ENCODE results near the gene EBLN2. TPM values are rescaled to one million over a fixed set of nuclear protein-coding genes. Genes with fewer than 3 reads are reported as not detected.

EBLN2 gene
- polyA plus RNA-seq, 1 of the 3 experiments (the other 2 are of a cell fraction), result 1.4 TPM

GRCh38 chr3:73098873-73099272 is 37.4 kb downstream of the EBLN2 start:
- no peak overlapping the region for H2AFZ ChIP-seq (ENCODE audit: low read depth)
- no peak overlapping the region for H3K4me3 ChIP-seq (ENCODE audit: low read depth in 2 of 2, low read length in 1 of 2)
- TF ChIP-seq FOXJ3 (CRISPR knock-in tag; IDR thresholded peaks at IDR 0.05), result no peak
- TF ChIP-seq PBX3 (IDR thresholded peaks at IDR 0.05), result no peak
- TF ChIP-seq GATA2 (CRISPR knock-in tag; IDR thresholded peaks at IDR 0.05), result no peak
- TF ChIP-seq TCF12 (IDR thresholded peaks at IDR 0.05), result no peak
- TF ChIP-seq RFX5 (IDR thresholded peaks at IDR 0.05; ENCODE audit: low read length), result no peak
- no peak for TF ChIP-seq RXRA (IDR thresholded peaks at IDR 0.05; ENCODE audit: borderline replicate concordance, low read depth)
- no peak for TF ChIP-seq CHD2 (IDR thresholded peaks at IDR 0.05; ENCODE audit: low read length, partially characterized antibody)
- TF ChIP-seq ELF1 (IDR thresholded peaks at IDR 0.05), result no peak
- TF ChIP-seq FOSL2 (IDR thresholded peaks at IDR 0.05; ENCODE audit: borderline replicate concordance, low read depth), result no peak
- no peak for TF ChIP-seq YY1 (IDR thresholded peaks at IDR 0.05; ENCODE audit: low read depth)
- TF ChIP-seq REST (IDR thresholded peaks at IDR 0.05; ENCODE audit: low read depth, low read length), result no peak
- TF ChIP-seq EP300 (IDR thresholded peaks at IDR 0.05; ENCODE audit: borderline replicate concordance in 1 of 2, low read depth in 1 of 2, low read length in 1 of 2), result no peak
- TF ChIP-seq POLR2AphosphoS5 (IDR thresholded peaks at IDR 0.05; ENCODE audit: low read depth, low read length), result no peak
- TF ChIP-seq SMC3 (IDR thresholded peaks at IDR 0.05; ENCODE audit: low read depth, low read length), result no peak
- ChIA-PET CTCF (interaction anchor here (1.1 to 11.7 kb wide), 4 partner anchors 10 to 409 kb away, joined by 3 to 104 read pairs (median 4); no protein-coding TSS in a partner anchor), POLR2A (no interaction called here)
- H3K27me3 ChIP-seq (ENCODE audit: insufficient read depth), result no peaks in the 10 kb centered on the region
- H3K36me3 ChIP-seq (replicated peaks in 1 of 2; ENCODE audit: control insufficient read depth in 1 of 2, insufficient read depth in 2 of 2, low read length in 1 of 2), result no peaks in the 10 kb centered on the region
- DNase-seq, result no peak
- no peaks in the 10 kb centered on the region for H3K9me3 ChIP-seq
- no peaks in the 10 kb centered on the region for H3K79me2 ChIP-seq (ENCODE audit: insufficient read depth)
- peaks cover 6 to 8% of the 10 kb centered on the region in 2 experiments; a peak in 3 of 4 replicates for H3K4me1 ChIP-seq (ENCODE audit: control insufficient read depth in 1 of 2, insufficient read depth in 2 of 2, low read depth in 1 of 2, low read length in 1 of 2)
- no peaks in the 10 kb centered on the region for H4K20me1 ChIP-seq (ENCODE audit: insufficient read depth)
- no peak overlapping the region for H3K27ac ChIP-seq (ENCODE audit: low read depth in 2 of 2, low read length in 1 of 2)
- H3K9me2 ChIP-seq, result no peaks in the 10 kb centered on the region
- H3K4me2 ChIP-seq, result no peak overlapping the region
- no peaks in the 10 kb centered on the region for H3F3A ChIP-seq (replicated peaks; ENCODE audit: insufficient read depth)
- WGBS (ENCODE audit: low lambda C conversion rate), result 89% methylated on average over 1 of the region's 1 CpG
- no peak overlapping the region for H3K9ac ChIP-seq
